ENCODE data around the gene LDAH.

Gene LDAH

GRCh38 chr2:20665243-20666004 lies 157.5 kb downstream of the LDAH start:
- H3K9me3 Mint-ChIP-seq, result no peaks in the 10 kb centered on the region
- H3K36me3 Mint-ChIP-seq (ENCODE audit: low read depth), result no peaks in the 10 kb centered on the region
- H3K27ac Mint-ChIP-seq, result no peak overlapping the region
- H3K4me3 Mint-ChIP-seq, result peak overlapping the region; percentile 71
- peaks cover 72% of the 10 kb centered on the region for H3K27me3 Mint-ChIP-seq
- H3K4me1 Mint-ChIP-seq (ENCODE audit: low read depth), result peaks cover 8% of the 10 kb centered on the region

GRCh38 chr2:20664431-20665242 lies 158.3 kb downstream of the LDAH start:
- no peaks in the 10 kb centered on the region for H3K36me3 Mint-ChIP-seq (ENCODE audit: low read depth)
- H3K27ac Mint-ChIP-seq, result no peak overlapping the region
- H3K4me1 Mint-ChIP-seq (ENCODE audit: low read depth), result peaks cover 8% of the 10 kb centered on the region
- no peaks in the 10 kb centered on the region for H3K9me3 Mint-ChIP-seq
- H3K27me3 Mint-ChIP-seq, result peaks cover 74% of the 10 kb centered on the region
- H3K4me3 Mint-ChIP-seq, result no peak overlapping the region

- H3K4me3 Mint-ChIP-seq, result no peak overlapping the region
- no peaks in the 10 kb centered on the region for H3K9me3 Mint-ChIP-seq
- H3K27me3 Mint-ChIP-seq, result peaks cover 74% of the 10 kb centered on the region
- peaks cover 8% of the 10 kb centered on the region for H3K4me1 Mint-ChIP-seq (ENCODE audit: low read depth)
- no peaks in the 10 kb centered on the region for H3K36me3 Mint-ChIP-seq (ENCODE audit: low read depth)
- no peak overlapping the region for H3K27ac Mint-ChIP-seq
Observed at GRCh38 chr2:20664071-20664390, 158.9 kb downstream of the LDAH start.

GRCh38 chr2:20663196-20664070 lies 159.5 kb downstream of the LDAH start:
- no peaks in the 10 kb centered on the region for H3K9me3 Mint-ChIP-seq
- peaks cover 8% of the 10 kb centered on the region for H3K4me1 Mint-ChIP-seq (ENCODE audit: low read depth)
- H3K27ac Mint-ChIP-seq, result no peak overlapping the region
- peaks cover 73% of the 10 kb centered on the region for H3K27me3 Mint-ChIP-seq
- H3K36me3 Mint-ChIP-seq (ENCODE audit: low read depth), result no peaks in the 10 kb centered on the region
- no peak overlapping the region for H3K4me3 Mint-ChIP-seq

- Mint-ChIP-seq H3K9me3 (no peaks in the 10 kb centered on the region), H3K4me3 (no peak overlapping the region), H3K27ac (no peak overlapping the region), H3K36me3 (ENCODE audit: low read depth) (no peaks in the 10 kb centered on the region), H3K4me1 (ENCODE audit: low read depth) (peaks cover 2% of the 10 kb centered on the region), H3K27me3 (peaks cover 69% of the 10 kb centered on the region)
Observed at GRCh38 chr2:20662308-20662937, 160.5 kb downstream of the LDAH start.

- H3K9me3 Mint-ChIP-seq, result no peaks in the 10 kb centered on the region
- H3K4me3 Mint-ChIP-seq, result no peak overlapping the region
- no peaks in the 10 kb centered on the region for H3K36me3 Mint-ChIP-seq (ENCODE audit: low read depth)
- peaks cover 69% of the 10 kb centered on the region for H3K27me3 Mint-ChIP-seq
- H3K27ac Mint-ChIP-seq, result no peak overlapping the region
- peaks cover 2% of the 10 kb centered on the region for H3K4me1 Mint-ChIP-seq (ENCODE audit: low read depth)
Observed at GRCh38 chr2:20661421-20662307, 161.2 kb downstream of the LDAH start.

GRCh38 chr2:20660506-20661420 lies 162.1 kb downstream of the LDAH start:
- no peak overlapping the region for H3K4me3 Mint-ChIP-seq
- no peaks in the 10 kb centered on the region for H3K36me3 Mint-ChIP-seq (ENCODE audit: low read depth)
- H3K4me1 Mint-ChIP-seq (ENCODE audit: low read depth), result peaks cover 2% of the 10 kb centered on the region
- peaks cover 69% of the 10 kb centered on the region for H3K27me3 Mint-ChIP-seq
- H3K27ac Mint-ChIP-seq, result no peak overlapping the region
- H3K9me3 Mint-ChIP-seq, result no peaks in the 10 kb centered on the region

GRCh38 chr2:20657522-20658235 lies 165.2 kb downstream of the LDAH start:
- Mint-ChIP-seq H3K4me3 (no peak overlapping the region), H3K36me3 (ENCODE audit: low read depth) (no peaks in the 10 kb centered on the region), H3K27ac (no peak overlapping the region), H3K27me3 (peaks cover 44% of the 10 kb centered on the region), H3K4me1 (ENCODE audit: low read depth) (no peaks in the 10 kb centered on the region), H3K9me3 (no peaks in the 10 kb centered on the region)

GRCh38 chr2:20656561-20656960 lies 166.3 kb downstream of the LDAH start:
- no peaks in the 10 kb centered on the region for H3K9me3 Mint-ChIP-seq
- no peaks in the 10 kb centered on the region for H3K36me3 Mint-ChIP-seq (ENCODE audit: low read depth)
- H3K4me1 Mint-ChIP-seq (ENCODE audit: low read depth), result peaks cover 8% of the 10 kb centered on the region
- no peak overlapping the region for H3K4me3 Mint-ChIP-seq
- H3K27me3 Mint-ChIP-seq, result peaks cover 36% of the 10 kb centered on the region
- no peak overlapping the region for H3K27ac Mint-ChIP-seq

GRCh38 chr2:20654535-20654813 lies 168.4 kb downstream of the LDAH start:
- H3K4me3 Mint-ChIP-seq, result no peak overlapping the region
- H3K4me1 Mint-ChIP-seq (ENCODE audit: low read depth), result peaks cover 23% of the 10 kb centered on the region
- H3K36me3 Mint-ChIP-seq (ENCODE audit: low read depth), result no peaks in the 10 kb centered on the region
- peaks cover 17% of the 10 kb centered on the region for H3K27me3 Mint-ChIP-seq
- no peak overlapping the region for H3K27ac Mint-ChIP-seq
- H3K9me3 Mint-ChIP-seq, result no peaks in the 10 kb centered on the region

GRCh38 chr2:20653695-20654534 lies 169.0 kb downstream of the LDAH start:
- no peak overlapping the region for H3K27ac Mint-ChIP-seq
- H3K36me3 Mint-ChIP-seq (ENCODE audit: low read depth), result no peaks in the 10 kb centered on the region
- H3K27me3 Mint-ChIP-seq, result peaks cover 11% of the 10 kb centered on the region
- H3K4me1 Mint-ChIP-seq (ENCODE audit: low read depth), result peaks cover 28% of the 10 kb centered on the region
- H3K9me3 Mint-ChIP-seq, result no peaks in the 10 kb centered on the region
- no peak overlapping the region for H3K4me3 Mint-ChIP-seq

Data from stimulated activated naive CD8-positive, alpha-beta T cell treated with anti-CD3 and anti-CD28 coated beads, Interleukin-15, Interleukin-2, amounts not matched to agents 100 ng/mL and 50 ng/mL, for 24 hours (primary cell).